Retinal pigment epithelial cell (primary cell): ENCODE data around the gene BFSP1.

Experiments
- DNase-seq: peaks from one replicate; pipeline ENCODE4 v3.0.0-alpha.2; 2010; ENCODE audit warnings: low read depth
- H3K4me3 ChIP-seq: 2 replicates; pipeline ENCODE4 v1.5.1; 2011; ENCODE audit warnings: mild to moderate bottlenecking, low read length, control low read depth, moderate library complexity
- TF ChIP-seq, protein P1 (sequence below): conservative IDR thresholded peaks from 2 replicates; pipeline ENCODE4 v1.5.1; 2011; ENCODE audit warnings: low read depth, low read length, control low read depth, inconsistent platforms

The BFSP1 gene

GRCh38 chr20:17500271-17500670 is 30.9 kb downstream of the BFSP1 start:
- TF ChIP-seq, protein P1, sequence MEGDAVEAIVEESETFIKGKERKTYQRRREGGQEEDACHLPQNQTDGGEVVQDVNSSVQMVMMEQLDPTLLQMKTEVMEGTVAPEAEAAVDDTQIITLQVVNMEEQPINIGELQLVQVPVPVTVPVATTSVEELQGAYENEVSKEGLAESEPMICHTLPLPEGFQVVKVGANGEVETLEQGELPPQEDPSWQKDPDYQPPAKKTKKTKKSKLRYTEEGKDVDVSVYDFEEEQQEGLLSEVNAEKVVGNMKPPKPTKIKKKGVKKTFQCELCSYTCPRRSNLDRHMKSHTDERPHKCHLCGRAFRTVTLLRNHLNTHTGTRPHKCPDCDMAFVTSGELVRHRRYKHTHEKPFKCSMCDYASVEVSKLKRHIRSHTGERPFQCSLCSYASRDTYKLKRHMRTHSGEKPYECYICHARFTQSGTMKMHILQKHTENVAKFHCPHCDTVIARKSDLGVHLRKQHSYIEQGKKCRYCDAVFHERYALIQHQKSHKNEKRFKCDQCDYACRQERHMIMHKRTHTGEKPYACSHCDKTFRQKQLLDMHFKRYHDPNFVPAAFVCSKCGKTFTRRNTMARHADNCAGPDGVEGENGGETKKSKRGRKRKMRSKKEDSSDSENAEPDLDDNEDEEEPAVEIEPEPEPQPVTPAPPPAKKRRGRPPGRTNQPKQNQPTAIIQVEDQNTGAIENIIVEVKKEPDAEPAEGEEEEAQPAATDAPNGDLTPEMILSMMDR: no peak
- DNase-seq: no peak
- H3K4me3 ChIP-seq: no peak overlapping the region

DNA sequence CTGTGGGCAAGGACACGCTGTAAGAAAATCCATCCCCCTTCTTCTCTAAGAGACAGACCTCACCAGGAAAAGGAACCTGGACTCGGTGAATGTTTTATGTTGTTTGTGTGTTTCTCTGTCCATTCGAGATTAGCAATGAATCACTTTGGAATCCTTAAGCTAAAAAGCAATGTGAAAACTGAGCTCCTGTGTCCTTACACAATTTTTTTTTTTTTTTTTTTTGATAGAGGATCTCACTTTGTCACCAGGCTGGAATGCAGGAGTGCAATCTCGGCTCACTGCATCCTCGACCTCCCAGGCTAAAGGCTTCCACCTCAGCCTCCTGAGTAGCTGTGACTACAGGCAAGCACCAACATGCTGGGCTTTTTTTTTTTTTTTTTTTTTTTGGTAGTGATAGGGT is 32.1 kb downstream of the BFSP1 start:
- TF ChIP-seq, protein P1: no peak
- DNase-seq: no peak
- no peak overlapping the region for H3K4me3 ChIP-seq

DNA sequence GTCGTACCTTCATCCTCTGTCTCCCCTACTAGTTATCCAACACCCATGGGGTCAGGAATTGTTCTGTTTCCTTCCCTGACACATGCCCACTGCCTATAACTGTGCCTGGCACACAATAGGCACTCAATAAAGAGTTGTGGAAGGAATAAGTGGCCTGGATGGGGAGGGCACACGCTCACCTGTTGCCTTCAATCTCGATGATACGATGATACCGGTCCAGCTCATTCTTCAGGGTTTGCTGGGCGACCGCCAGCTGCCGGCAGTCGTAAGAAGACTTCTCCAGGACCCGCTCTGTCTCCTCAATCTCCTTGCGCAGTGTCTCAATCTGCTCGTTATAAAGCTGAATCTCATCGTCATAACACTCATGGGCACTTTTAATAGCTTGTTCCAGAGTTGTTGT is 32.5 kb downstream of the BFSP1 start:
- TF ChIP-seq, protein P1: no peak
- H3K4me3 ChIP-seq: no peak overlapping the region
- no peak for DNase-seq

DNA sequence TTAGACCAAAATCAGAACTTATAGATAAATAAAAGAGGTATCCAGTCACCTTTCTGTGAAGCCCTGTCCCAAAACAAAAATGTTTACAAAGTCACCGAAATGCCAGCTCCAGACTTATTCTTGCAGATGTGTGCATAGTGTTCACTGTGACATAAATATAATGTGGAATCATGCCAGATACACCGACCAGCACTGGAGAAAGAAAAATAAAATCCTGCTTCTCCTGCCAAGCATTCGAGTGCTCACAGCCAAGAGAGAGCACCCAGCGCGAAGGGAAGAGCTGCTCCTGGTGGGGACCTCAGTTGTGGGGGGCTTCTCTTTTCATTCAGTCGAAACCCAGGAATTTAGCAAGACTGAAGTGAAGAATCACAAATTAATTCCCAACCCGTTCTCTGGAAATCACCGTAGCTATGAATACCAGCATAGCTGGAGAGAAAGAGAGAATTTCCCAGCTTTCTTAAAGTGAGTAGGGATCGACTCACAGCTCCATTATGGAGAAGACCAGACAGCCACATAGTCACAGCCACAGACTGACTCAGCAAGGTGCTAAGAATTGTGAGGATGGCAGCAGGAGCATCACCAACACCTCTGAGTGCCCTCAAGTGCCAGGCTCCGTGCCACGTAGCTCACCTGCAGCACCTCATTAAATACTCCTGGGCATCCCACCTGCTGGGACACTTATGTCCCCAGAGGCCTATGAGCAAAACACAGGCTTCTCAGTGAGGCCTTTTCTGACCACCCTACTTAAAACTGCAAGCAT is 33.2 kb downstream of the BFSP1 start:
- DNase-seq: no peak
- TF ChIP-seq, protein P1: no peak
- no peak overlapping the region for H3K4me3 ChIP-seq

- no peak overlapping the region for H3K4me3 ChIP-seq
- TF ChIP-seq, protein P1: no peak
- no peak for DNase-seq
These were observed 35.4 kb downstream of the BFSP1 start for GRCh38 chr20:17495826-17496225.

DNA sequence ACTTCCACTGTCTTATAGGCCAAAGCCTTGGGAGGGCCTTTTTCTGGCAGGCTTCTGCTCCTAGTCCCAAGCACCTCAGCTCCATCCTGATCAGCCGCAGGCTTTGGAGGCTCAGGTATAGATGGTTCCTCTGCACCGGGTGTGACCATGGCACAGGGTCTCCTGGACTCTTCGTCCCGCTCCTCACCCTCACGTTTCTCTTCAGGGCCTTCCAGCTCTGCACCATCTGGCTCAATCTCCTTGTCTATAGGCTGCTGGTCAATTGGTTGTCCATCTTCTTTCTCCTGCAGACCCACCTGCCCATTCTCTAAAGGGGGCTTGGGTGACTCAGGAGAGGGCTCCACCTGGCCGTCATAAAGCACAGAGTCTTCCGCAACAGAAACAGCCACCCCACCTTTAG is 37.0 kb downstream of the BFSP1 start:
- no peak for DNase-seq
- H3K4me3 ChIP-seq: no peak overlapping the region
- TF ChIP-seq, protein P1: no peak

- no peak for DNase-seq
- TF ChIP-seq, protein P1: no peak
- H3K4me3 ChIP-seq: no peak overlapping the region
These were observed 38.0 kb downstream of the BFSP1 start for GRCh38 chr20:17493173-17493572.
